ENCODE data around the gene PACC1.
"Not testable (repeated sequence)": the region's sequence is repeated elsewhere in the genome, so short reads cannot be mapped to it uniquely, and the experiment has no call there.

The PACC1 gene

DNA sequence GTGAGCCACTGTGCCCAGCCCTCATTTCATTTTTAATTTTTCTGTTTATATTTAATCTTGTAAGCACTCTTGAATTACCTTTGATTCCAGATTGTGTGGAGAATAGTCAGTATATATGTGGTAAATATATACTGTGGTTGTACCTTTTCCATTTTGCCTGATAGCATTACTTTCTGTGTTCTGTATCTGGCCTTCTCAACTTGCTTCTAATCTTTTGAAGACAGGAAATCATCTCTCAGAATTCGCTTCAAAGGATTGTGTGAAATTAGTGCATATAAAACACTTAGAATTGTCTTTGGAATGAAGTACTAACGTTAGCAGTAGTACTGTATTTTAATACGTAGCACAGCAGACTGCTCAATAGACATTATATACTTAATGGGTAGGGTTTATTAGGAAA is 91.6 kb downstream of the PACC1 start:
- no peak for DNase-seq

DNA sequence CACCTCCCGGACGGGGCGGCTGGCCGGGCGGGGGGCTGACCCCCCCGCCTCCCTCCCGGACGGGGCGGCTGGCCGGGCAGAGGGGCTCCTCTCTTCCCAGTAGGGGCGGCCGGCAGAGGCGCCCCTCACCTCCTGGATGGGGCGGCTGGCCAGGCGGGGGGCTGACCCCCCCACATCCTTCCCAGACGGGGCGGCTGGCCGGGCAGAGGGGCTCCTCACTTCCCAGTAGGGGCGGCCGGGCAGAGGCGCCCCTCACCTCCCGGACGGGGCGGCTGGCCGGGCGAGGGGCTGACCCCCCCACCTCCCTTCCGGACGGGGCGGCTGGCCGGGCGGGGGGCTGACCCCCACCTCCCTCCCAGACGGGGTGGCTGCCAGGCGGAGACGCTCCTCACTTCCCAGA is 93.7 kb downstream of the PACC1 start:
- DNase-seq: not testable (repeated sequence)

DNA sequence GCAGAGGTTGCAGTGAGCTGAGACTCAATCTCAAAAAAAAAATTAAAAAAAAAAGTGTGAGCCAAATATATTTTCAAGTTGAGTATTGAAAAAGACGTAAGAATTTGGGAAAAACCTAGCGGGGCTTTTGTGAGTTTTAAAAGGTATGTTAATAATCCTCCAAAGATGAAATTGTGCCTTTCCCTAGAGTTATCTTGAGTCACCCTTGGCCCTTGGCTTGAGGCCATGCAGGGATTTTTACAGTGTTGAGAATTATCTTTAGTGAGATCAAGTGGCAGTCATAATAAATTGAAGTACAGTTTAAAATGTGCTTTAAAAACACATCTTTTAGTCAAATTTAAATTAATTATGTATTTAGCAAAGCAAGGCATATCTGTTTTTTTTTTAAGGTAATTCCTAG is 96.8 kb downstream of the PACC1 start:
- DNase-seq: no peak

DNA sequence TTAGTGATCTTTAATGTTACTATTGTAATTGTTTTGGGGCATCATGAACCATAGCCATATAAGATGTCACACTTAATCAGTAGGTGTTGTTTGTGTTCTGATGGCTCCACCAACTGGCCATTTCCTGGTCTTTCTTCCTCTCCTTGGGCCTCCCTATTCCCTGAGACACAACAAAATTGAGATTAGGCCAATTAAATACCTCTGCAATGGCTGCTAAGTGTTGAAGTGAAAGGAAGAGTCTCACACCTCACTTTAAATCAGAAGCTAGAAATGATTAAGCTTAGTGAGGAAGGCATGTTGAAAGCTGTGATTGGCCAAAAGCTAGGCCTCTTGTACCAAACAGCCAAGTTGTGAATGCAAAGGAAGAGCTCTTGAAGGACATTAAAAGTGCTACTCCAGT is 98.8 kb downstream of the PACC1 start:
- no peak for DNase-seq

DNA sequence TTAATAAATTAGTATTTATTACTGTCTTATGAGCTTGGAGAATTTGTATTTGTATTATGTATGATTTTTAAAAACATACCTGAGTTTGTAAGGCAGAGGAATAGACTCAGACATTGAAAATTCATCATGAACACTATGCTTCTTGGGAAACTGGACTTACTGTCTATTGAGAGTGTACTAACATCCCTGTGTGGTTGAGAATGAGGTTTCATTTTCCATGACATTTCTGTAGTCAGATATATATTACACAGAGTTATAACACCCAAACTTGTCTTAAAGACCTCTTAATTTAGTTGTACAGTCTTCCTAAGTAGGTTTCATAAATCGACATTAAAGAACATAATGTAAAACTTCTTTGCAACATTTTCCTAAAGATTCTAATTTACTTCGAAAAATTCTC is 99.5 kb downstream of the PACC1 start:
- no peak for DNase-seq

Measured in kidney glomerular epithelial cell (primary cell).